ENCODE results near the gene HHATL.

DNA sequence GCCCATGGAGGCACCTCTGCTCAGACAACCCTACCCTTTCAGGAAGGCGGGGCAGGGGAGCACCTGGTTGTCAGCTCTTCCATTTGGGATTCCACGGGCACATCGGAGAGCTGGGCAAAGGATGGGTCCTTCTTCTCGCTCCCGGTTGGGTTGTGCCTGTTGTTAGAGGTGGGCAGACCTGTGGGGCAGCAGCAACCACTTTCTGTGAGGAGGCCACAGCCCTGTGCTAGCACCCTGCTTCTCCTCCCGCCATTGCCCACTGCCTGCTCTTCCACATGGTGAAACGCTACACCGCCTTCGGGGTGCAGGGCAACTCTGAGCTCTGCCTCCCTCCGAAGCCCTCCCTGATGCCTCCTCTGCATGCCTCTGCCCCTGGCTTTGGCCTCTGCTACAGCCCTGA, 7.0 kb upstream of the HHATL start:
- no peak for TF ChIP-seq CTCF (IDR thresholded peaks at IDR 0.05)
- no peak for TF ChIP-seq EP300 (IDR thresholded peaks at IDR 0.05)

Measured in ovary (tissue), 3 donors.